GM21526 (cell line): ENCODE measurements around the gene MPP2.

ENCODE experiments used
- ATAC-seq: cut with Tn5 transposase; IDR thresholded peaks from one replicate; pipeline ENCODE4 v1.9.1; 2021; ENCODE audit warnings: moderate library complexity; ENCODE audit not compliant: unreplicated experiment, low FRiP score

Gene MPP2

DNA sequence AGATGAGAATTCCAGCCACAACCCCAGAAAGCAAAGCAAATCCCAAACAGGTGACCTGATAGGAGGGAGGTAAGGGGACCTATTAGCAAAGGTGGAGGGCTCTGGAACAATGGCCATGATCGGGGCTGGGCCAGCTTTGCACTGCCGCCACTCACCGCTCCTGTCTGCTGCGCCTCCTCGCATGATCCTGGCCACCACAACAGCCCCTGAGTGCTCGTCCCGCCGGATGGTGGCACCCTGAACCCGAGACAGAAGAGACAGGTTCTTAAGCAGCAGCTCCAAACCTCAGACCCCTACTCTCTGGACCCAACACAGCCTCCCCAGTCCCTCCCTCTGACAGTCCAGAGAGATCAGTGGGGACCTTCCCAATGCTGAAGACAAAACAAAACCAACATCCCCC, 79.7 kb downstream of the MPP2 start:
- ATAC-seq, result no peak

DNA sequence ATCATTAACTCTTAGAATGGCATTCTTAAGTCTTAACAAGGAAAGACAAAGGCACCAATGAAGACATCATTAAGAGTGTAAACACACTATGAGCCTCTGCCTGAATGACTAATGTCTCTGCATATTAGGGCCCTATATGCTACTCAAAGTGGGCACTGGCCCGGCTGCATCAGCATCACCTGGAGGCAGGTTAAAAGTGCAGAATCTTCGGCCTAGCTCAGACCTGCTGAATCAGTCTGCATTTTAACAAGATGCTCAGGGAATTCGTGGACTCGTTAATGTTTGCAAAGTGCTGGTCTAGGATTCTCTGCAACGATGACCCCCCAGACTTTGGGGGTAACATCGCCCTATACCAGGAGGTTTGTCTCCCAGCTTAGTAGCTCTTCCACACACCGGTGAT, 81.1 kb downstream of the MPP2 start:
- ATAC-seq, result no peak

DNA sequence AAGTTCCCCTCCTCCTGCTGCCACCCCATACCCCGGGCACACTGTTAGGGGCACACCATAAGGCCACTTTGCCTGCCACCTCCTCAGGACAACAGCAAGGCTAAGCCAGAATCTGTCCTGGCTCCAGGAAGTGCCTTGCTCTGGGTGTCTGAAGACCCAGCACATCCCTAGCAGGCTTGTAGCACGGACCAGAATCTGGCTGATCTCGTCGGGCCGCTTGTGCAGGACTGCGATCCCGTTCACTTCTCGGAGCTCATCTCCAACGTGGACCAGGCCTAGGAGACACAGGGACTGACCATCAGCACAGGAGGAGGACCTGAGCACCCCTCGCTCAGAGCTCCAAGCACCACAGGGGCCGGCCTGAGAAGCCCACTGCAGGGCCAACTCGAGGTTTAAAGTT, 81.8 kb downstream of the MPP2 start:
- ATAC-seq, result no peak
